Activated T-cell treated with anti-CD3 and anti-CD28 coated beads, Interleukin-2, amount 50 U/mL, for 48 hours (primary cell): ENCODE measurements around the gene DEDD.
"Not testable (repeated sequence)": the region's sequence is repeated elsewhere in the genome, so short reads cannot be mapped to it uniquely, and the experiment has no call there.

Experiments used
- DNase-seq, 2 experiments: peaks; one replicate each; pipeline ENCODE4 v3.0.0-alpha.2; 2020

Gene DEDD

DNA sequence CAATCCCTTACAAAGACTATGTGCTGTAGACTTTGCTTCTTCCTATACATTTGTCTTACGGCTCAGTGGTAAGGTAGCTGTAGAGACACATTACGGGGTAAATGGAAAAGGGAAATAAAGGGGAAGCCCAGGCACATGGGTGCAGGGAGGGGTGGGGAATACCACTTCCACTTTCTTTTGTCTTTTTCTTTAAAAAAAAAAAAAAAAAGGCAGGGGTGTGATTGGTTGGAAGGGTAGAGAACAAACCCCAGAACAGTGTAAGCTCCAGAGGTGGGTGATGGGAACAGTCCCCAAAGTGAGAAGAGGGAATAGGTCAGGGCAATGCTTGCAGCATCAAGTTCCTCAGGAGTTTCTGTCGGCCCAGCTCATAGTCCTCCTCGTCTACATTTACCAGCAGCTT, 10.6 kb downstream of the DEDD start:
- no peak for DNase-seq

DNA sequence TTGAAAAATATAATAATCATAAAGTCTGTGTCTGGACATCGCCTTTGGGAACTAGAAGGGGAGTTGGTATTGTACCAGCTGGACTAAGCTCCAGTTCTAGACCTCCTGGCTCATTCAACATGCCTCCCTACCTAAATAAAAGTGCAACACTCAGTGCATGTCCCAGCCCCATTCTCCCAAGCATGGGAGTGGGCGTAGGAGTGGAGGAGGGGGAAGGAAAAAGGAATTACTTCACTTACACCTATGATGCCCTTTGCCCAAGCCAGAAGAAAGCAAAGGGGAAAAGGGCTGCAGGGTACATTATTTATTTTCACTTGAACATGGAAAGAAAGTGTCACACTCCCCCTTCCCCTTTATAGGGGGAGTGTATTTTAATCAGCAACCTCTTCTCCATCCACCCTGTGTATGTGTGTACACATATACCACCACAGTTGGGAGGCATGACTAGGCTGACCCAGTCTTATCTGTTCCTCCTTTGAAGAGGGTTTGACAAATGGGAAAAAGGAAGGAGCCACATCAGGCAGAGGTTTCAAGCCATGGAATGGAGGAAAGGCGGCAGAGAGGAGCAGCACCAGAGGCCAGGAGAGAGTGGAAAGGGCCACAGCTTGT, 11.3 kb downstream of the DEDD start:
- DNase-seq, result no peak

DNA sequence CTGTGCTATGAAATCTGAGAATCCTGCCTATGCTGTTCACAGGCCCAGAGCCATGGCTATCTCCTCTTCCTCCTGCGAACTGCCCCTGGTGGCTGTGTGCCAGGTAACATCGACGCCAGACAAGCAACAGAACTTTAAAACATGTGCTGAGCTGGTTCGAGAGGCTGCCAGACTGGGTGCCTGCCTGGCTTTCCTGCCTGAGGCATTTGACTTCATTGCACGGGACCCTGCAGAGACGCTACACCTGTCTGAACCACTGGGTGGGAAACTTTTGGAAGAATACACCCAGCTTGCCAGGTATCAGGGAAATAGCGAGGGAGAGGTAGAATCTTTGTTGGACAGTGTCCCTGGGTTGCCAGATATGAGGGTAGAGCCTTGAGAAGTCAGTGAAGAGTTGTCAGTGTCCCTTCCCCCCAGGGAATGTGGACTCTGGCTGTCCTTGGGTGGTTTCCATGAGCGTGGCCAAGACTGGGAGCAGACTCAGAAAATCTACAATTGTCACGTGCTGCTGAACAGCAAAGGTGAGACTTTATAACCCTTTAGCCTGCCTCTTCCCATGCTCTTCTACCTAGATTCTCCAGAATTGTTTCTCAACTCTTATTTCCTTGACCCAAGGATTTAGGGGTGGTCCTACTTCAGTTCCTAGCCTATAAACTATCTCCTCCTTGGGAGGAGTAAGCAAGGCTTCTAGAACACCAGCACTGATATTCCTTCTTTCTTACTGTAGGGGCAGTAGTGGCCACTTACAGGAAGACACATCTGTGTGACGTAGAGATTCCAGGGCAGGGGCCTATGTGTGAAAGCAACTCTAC, 13.2 kb downstream of the DEDD start:
- peak; percentile 67 to 74 for DNase-seq

DNA sequence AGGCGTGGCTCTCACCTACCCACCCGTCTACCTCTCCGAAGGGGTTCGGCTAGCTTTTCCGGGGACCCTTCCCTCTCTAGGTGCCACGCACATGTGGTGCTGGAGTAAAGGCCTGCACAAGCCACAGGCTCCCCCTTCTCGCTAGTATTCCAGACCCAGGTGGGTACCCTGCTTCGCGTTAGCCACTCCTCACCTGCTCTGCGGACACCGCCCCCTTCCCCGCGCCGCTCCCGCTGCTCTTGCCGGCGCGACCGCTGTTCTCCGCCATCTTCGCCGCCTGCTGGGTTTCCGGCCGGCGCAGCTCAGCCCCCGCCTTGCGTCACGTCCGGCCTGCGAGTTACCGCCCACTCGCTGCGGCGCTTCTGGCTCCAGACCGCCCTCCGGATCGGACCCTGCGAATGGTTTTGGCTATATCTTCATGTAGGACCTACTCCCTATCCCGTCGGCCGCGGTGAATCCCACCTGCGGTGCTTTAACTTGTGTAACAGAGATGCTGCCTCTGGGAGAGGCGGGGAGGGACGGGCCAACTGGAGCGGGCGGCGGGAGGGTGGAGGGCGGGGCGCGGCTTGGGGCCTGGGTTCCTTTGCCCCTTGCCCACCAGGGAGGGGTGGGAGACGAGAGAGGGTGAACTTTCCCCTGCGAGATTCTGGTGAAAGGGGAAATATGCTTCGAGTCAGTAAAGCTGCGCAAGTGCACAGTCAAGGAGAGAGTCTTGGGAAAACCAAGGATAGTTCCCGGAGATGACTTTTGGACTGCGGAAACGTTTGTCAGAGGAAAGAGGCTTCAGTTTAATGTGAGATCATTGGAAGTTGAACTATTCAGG, 14.5 kb downstream of the DEDD start, which contains the start of the genes NIT1 and PFDN2:
TSS of gene NIT1 (plus strand) at position 347 of the 823 bp plus-strand sequence. CDS start at position 419, 72 bp downstream.
TSS of gene PFDN2 (minus strand) at position 279 of the 823 bp plus-strand sequence. CDS start at position 268, 11 bp downstream.
- peak; percentile 90 to 93 for DNase-seq

DNA sequence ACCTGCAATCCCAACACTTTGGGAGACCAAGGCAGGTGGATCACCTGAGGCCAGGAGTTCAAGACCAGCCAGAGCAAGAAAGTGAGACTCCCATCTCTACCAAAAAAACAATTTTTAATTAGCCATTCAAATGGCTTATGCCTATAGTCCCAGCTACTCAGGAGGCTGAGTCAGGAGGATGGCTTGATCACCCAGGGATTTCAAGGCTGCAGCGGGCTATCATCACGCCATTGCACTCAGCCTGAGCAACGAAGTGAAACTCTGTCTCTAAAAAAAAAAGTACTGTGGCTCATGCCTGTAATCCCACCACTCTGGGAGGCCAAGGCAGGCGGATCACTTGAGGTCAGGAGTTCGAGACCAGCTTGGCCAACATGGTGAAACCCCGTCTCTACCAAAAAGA, 16.5 kb downstream of the DEDD start:
- DNase-seq, result not testable (repeated sequence)

DNA sequence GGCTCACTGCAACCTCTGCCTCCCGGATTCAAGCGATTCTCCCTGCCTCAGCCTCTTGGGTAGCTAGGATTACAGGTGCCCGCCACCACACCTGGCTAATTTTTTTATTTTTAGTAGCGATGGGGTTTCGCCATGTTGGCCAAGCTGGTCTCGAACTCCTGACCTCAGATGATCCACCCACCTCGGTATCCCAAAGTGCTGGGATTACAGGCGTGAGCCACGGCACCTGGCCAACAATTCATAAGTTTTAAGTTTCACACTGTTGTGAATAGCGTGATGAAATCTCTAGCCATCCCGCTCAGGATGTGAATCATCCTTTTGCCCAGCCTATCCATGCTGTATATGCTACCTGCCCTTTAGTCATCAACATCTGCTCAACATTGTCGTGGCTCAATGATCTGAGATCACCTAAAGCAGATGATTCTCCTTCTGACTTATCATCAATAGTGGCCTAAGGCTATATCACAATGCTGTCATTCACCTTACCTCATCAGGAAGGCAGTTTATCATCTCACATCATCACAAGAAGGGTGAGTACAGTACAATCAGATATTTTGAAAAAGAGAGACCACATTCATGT, 17.2 kb downstream of the DEDD start:
- DNase-seq, result peak; percentile 63 to 66

DNA sequence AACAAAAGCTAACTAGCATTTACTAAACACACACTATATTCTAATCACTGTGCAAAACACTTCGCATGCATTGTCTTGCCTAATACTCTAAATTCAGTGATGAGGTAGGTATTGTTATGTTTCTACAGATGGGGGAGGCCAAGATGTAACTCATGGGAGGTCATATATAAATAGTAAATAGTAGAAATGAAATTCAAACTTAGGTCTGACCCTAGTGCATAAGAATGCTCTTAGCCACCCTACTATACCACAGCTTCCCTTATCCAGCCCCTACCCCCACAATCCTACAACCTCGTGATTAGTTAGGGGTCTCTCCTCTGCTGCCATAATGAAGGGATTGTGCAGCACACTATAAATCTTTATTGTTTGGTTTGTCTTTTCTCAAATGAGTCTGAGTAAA, 17.9 kb downstream of the DEDD start:
- DNase-seq, result no peak

DNA sequence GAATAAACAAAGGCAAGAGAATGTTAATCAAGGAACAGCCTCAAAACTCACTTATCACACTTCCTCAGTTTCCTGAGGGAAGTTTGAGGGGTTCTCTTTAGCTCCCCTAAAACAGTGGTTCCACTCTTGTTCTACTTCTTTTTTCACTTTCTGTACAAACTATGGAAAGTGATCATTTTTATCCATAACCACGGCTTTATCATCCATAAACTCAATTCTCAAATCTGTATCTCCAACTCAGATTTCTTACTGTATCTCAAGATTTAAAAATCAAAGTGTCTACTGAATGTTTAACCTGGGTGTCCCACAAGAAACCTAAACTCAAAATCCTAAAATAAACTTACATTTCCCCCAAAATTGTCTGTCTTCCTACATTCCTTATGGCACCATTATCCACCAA, 18.6 kb downstream of the DEDD start:
- no peak for DNase-seq

DNA sequence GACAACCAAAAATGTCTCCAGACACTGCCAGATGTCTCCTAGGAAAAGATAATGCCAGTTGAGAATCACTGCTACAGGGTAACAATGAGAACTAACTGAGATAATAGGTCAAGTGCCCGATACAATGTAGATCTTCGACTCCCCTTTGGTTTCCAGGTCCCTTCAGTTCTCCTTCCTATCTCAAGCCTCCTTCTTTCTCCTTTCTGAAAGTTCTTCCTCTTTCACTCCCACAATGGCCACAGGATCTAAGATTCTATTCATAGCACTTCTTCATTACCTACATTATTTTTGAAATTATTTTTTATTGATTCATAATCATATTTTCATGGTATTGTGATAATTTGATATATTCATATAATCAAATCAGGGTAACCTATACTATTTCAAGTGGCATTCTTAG, 20.9 kb downstream of the DEDD start:
- DNase-seq, result no peak

DNA sequence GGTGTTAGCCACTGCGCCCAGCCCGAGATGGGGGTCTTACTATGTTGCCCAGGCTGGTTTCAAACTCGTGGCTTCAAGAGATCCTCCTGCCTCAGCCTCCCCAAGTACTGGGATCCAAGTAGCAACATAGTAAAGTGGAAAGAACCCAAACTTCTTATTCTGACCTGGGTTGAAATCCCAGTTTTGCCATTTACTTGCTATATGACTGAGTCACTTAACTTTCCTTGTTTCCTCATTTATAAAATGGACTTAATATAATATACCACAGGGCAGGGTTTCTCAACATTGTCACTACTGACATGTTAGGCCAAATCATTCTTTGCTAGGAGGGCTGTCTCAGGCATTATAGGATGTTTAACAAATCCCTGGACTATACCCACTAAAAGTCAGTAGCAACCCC, 21.4 kb downstream of the DEDD start:
- no peak for DNase-seq

DNA sequence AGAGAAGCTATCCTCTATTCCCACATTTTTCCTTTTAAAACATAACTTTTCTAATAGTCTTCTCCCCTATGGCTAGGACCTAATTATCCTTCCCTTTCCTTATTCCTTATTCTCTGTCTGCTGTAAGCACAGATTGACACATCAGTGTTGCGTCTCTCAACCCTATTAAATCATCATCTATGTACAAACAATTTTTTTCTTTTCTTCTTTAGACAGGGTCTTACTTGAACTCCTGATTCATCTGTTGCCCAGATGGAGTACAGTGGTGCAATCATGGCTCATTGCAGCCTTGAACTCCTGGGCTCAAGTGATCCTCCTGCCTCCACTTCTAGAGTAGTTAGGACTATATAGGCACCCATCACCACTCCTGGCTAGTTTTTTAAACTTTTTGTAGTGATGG, 26.0 kb downstream of the DEDD start:
- no peak for DNase-seq

DNA sequence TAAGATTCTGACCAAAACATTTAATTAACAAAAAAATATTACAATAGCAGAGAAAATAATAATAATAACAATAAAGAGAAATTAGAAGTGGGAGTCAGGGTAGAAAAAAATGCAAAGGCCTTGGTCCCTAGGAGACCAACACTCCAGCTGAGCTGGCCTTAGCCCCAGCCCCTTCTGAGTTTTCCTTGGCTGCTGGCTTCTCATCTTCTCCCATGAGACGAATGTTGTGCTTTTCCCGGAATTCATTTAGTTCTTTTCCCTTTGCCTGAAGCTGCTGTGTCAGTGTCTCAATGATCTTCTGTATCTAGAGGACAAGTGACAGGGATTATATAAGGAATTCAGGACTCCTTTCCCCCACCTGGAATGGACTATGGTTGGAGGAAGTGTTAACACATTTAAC, 31.9 kb downstream of the DEDD start:
- DNase-seq, result no peak

DNA sequence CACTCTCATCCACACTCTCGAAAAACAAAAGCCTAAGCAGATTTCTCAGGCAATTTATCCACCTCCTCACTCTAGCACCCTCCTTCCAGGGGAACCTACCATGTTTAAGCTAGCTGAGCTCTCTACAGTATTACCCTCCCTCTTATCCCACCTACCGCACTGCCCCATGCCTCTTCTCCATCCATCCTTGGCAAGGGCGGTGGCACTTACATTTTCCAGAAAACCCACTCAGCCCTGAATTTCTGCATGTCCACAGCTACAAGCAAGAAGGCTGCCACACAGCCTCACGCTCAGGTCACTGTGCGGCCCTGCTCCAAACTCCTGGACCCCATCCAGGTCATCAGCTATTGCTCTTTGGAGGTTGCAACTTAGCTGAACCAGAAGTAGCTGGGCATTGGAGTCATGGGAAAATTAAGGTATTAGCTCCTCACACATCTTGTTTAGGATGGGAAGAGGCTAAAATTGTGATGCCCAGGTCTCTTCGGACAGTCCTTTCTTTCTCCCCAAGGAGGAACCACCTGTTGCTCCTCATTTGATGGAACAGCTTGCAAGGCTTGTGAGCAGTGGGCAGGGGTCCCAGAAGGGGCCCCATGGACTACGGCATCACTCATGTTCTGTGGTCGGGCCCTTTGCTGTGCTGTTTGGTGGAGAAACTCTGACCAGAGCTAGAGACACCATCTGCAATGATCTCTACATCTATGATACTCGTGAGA, 33.2 kb downstream of the DEDD start:
- DNase-seq, result no peak

DNA sequence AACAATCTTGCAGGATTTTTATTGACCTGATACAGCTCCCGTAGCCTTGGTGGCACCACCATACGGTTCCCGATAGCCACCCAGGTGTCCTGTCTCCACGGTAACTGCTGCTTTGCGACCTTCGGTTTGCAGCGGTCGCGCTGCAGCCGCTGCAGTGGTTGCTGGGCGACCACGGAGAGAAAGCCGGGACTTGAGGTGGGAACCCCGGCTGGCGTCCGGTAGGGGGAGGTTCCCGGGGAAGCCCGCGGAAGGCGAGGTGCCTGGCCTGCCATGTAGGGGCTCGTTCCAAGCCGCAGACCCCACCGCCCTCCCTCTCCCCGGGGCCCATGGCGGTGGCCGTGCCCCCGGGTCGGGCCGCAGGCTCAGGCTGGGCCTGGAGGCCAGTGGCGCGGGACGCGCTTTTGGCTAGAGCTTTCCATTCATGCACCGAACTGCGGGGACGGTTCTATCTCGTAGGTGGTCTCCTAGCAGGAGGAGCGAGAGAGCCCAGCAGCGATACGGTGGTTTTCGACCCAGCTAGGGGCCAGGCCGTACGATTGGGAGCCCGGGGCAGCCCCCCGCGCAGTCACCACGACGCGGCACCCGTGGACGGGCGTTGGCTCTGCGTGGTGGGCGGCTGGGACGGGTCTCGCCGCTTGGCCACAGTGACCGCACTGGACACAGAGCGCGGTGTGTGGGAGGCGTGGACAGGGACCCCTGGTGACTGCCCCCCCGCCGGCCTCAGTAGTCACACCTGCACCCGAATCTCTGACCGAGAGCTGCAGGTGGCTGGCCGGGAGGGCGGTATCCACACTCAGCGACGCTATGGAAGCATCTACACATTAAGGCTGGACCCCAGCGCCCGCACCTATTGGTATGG, 34.0 kb downstream of the DEDD start, which contains the start of gene KLHDC9:
TSS of gene KLHDC9 (plus strand) at position 152 of the 859 bp plus-strand sequence. CDS start at position 327, 175 bp downstream.
- DNase-seq, result peak; percentile 79 to 83

DNA sequence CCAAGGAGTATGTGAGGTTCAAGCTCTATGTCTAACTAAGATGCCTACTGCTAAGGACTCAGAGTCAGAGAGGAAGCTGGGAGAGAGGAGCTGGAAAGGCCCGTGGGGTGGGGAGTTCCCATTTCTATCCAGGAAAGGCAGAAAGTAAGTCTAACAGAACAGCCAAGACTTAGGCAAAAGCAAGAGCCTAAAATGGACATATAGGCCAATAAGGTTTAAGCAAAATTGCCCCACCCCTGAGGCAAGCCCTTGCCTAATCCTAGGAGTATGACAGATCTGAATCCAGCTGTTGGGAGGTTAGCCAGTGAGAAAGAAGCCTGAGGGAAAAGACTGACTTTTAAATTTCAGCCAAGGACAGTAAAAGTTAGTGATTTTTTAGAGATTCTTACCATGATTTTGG, 35.9 kb downstream of the DEDD start:
- no peak for DNase-seq

DNA sequence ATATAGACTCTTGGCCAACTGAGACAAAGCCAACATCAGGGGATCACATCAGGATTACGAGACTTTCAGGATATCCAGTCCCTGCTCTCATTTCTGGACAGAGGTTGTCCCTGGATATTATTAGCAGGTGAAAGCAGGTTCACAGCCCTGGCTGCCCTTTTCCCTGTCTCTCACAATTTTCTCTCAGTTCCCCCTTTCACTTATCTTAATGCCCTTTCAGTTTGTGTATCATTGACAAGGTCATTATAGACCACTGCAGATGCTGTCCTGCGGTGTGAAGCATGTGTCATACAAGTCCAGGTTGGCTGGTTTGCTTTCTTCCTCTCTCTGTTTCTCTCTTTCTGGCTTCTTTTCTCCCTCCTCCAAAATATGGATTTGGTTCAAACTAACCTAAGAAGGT, 36.5 kb downstream of the DEDD start:
- no peak for DNase-seq

DNA sequence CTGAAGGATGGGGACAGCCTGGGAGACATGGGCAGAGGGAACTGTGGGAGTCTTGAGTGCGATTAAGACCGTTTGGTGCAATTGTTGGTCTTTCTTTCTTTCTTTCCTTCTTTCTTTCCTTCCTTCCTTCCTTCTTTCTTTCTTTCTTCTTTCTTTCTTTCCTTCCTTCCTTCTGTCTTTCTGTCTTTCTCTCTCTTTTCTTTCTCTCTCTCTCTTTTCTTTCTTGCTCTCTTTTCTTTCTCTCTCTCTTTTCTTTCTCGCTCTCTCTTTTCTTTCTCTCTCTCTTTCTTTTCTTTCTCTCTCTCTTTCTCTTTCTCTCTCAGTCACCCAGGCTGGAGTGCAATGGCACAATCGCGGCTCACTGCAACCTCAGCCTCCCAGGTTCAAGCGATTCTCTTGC, 37.2 kb downstream of the DEDD start:
- no peak for DNase-seq

DNA sequence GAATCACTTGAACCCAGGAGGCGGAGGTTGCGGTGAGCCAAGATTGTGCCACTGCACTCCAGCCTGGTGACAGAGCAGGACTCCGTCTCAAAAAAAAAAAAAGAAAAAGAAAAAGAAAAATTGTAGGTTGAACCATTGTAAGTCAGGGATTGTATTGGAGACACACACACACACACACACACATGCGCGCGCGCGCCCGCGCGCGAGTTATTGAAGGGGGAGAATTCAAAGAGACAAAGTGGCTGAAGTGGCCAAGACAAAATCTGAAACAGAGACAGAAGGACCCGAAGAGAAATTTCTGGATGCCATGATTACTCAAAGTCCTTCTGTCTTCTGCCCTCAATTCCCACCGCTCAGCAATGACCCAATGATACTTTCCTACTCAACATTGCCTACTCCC, 38.0 kb downstream of the DEDD start:
- DNase-seq, result no peak

DNA sequence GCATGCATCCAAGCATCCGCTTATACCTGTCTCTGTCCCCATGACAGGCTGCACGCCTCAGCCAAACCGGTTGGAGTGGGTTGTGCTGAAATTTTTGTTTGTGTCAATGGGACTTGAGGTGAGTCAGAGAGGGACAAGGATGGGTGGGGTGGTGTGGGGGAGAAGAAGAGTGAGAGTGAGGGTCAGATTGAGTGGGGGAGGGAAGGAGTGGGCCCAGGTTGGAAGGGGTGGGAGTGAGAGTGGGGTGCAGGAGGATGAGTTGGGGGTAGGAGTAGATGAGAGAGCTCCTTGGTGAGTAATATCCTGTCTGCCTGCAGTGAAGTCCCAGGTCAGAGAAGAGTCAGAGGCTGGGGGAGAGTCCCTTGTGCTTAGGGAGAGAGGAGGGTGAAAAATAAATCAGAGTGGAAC, 39.8 kb downstream of the DEDD start:
- DNase-seq, result peak; percentile 61

DNA sequence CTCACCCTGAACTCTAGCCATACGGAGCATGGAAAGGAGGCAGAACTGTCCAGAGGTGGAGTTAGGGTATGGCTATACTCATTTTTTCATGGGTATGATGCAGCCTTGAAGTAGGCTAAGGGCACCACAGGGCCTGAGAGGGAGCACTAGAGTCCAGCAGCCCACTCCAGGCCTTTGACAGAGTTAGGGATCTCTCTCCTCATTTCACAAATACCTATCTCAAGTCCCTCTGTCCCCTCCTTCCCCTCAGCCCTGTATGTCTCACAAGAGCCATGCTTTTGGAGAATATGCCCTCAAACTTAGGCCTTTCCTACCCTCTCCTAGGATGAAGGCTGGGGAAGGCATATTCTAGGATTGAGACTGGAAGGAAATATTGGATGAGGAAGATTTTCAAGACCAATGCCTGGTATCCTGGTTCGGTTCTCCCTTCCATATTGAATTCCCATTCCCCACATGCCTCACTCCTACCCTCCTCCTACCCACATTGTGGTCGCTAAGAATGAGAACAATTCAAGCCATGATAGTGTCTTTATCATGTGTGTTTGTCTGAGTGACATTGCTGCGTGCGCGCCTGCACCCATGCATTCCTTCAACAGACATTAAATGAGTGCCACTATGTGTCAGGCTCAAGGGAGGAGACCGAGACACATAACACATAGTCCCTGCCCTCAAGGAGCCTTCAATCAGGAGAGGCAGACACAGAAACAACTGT, 40.5 kb downstream of the DEDD start:
- DNase-seq, result no peak

DNA sequence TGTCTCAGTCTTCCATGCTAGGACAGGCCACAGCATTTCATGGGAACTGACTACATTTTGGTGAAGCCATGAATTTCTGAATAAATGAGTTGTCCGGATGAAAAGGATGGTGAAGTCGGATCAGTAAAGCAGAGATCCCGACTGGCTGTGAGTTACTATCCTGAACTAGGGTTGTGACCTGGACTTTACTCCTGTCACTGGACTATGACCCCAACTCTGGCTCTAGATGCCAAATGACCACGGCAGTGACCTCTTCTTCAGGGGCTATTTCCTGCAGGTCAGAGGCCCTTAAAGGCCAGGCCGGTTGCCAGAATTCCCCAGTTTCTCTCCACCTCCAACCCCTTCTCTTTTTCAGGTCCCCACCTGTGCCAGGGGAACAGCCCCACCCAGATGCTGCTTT, 41.4 kb downstream of the DEDD start:
- no peak for DNase-seq
